ENCODE data around the gene TACC3. TPM values are rescaled to one million over a fixed set of nuclear protein-coding genes. Genes with fewer than 3 reads are reported as not detected.

Gene TACC3
- total RNA-seq, 1 donor from 2014 or later = 159 TPM

GRCh38 chr4:1764670-1765069 is 43.3 kb downstream of the TACC3 start:
- Mint-ChIP-seq H3K9me3 (no peaks in the 10 kb centered on the region), H3K36me3 (ENCODE audit: low read depth) (no peaks in the 10 kb centered on the region), H3K4me1 (peaks cover 12% of the 10 kb centered on the region), H3K27ac (ENCODE audit: unreplicated experiment) (no peak overlapping the region), H3K4me3 (no peak overlapping the region), H3K27me3 (ENCODE audit: low read depth) (peaks cover 8% of the 10 kb centered on the region)
- no peak for DNase-seq (ENCODE audit: low read depth, low spot score)
- TF ChIP-seq CTCF (conservative IDR thresholded peaks at IDR 0.05) = no peak

- H3K4me3 Mint-ChIP-seq = no peak overlapping the region
- no peak for TF ChIP-seq CTCF (conservative IDR thresholded peaks at IDR 0.05)
- peaks cover 8% of the 10 kb centered on the region for H3K27me3 Mint-ChIP-seq (ENCODE audit: low read depth)
- DNase-seq (ENCODE audit: low read depth, low spot score) = no peak
- H3K27ac Mint-ChIP-seq (ENCODE audit: unreplicated experiment) = peak overlapping the region; percentile 67
- H3K9me3 Mint-ChIP-seq = no peaks in the 10 kb centered on the region
- peaks cover 7% of the 10 kb centered on the region for H3K4me1 Mint-ChIP-seq
- no peaks in the 10 kb centered on the region for H3K36me3 Mint-ChIP-seq (ENCODE audit: low read depth)
These were observed 44.2 kb downstream of the TACC3 start for GRCh38 chr4:1765409-1766072.

GRCh38 chr4:1766106-1767060 is 45.1 kb downstream of the TACC3 start:
- H3K36me3 Mint-ChIP-seq (ENCODE audit: low read depth) = no peaks in the 10 kb centered on the region
- H3K4me3 Mint-ChIP-seq = peak overlapping the region; percentile 31
- no peak overlapping the region for H3K27ac Mint-ChIP-seq (ENCODE audit: unreplicated experiment)
- H3K27me3 Mint-ChIP-seq (ENCODE audit: low read depth) = peaks cover 8% of the 10 kb centered on the region
- no peak for TF ChIP-seq CTCF (conservative IDR thresholded peaks at IDR 0.05)
- peaks cover 7% of the 10 kb centered on the region for H3K4me1 Mint-ChIP-seq
- peak; percentile 52 for DNase-seq (ENCODE audit: low read depth, low spot score)
- H3K9me3 Mint-ChIP-seq = no peaks in the 10 kb centered on the region

GRCh38 chr4:1767061-1767769 is 45.9 kb downstream of the TACC3 start:
- peak; percentile 51 for DNase-seq (ENCODE audit: low read depth, low spot score)
- Mint-ChIP-seq H3K9me3 (no peaks in the 10 kb centered on the region), H3K27me3 (ENCODE audit: low read depth) (peaks cover 8% of the 10 kb centered on the region), H3K36me3 (ENCODE audit: low read depth) (no peaks in the 10 kb centered on the region), H3K4me1 (peaks cover 7% of the 10 kb centered on the region), H3K27ac (ENCODE audit: unreplicated experiment) (no peak overlapping the region), H3K4me3 (no peak overlapping the region)
- no peak for TF ChIP-seq CTCF (conservative IDR thresholded peaks at IDR 0.05)

GRCh38 chr4:1767770-1768366 is 46.5 kb downstream of the TACC3 start:
- no peak overlapping the region for H3K27ac Mint-ChIP-seq (ENCODE audit: unreplicated experiment)
- peak; percentile 61 for TF ChIP-seq CTCF (conservative IDR thresholded peaks at IDR 0.05)
- H3K27me3 Mint-ChIP-seq (ENCODE audit: low read depth) = peaks cover 8% of the 10 kb centered on the region
- H3K4me1 Mint-ChIP-seq = peaks cover 7% of the 10 kb centered on the region
- peak overlapping the region; percentile 49 for H3K4me3 Mint-ChIP-seq
- H3K9me3 Mint-ChIP-seq = no peaks in the 10 kb centered on the region
- DNase-seq (ENCODE audit: low read depth, low spot score) = peak; percentile 60
- H3K36me3 Mint-ChIP-seq (ENCODE audit: low read depth) = no peaks in the 10 kb centered on the region

All from neural crest cell (in vitro differentiated cells).